Measurements from ENCODE around the gene MAPT. TPM values are rescaled to one million over a fixed set of nuclear protein-coding genes. Genes with fewer than 3 reads are reported as not detected.

Gene MAPT
- total and polyA plus RNA-seq, 2 of the 13 experiments (the other 11 are each of a cell fraction or from before 2014, with no cell fraction given): 2.1 to 2.8 TPM

DNA sequence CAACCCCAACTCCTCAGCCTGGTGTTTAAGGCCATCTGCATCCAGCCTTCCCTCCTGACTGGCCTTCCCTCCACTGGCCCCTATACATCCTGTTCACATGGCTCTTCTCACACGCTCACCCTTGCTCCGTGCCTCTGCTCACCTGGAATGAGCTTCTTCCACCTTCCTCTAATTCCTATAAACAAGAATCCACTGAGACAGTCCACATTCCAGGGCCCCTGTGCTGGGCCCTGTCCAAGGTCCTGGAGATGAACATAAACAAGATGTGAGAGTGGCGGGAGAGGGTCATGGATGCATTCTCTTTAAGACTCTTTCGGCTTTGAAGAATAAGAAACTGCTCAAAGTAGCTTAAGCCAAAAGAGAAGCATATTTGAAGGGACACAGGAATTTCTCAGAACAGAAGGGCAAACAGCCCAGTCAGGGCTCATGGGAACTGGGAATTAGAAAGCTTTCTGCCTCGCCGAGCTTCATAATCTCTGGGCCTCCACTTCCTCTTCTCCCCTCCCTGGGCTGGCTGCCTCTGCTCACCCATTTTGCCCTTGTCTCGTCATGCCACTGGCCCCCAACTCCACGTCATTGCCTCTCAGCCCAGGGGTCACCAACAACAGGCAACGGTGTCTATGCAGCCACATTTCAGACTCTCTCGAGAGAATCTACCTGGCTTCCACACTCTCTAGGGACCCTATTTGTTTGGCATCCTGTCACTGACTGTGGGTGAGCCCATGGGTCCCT lies 36.2 kb upstream of the MAPT start (continued):
- TF ChIP-seq, protein P1, sequence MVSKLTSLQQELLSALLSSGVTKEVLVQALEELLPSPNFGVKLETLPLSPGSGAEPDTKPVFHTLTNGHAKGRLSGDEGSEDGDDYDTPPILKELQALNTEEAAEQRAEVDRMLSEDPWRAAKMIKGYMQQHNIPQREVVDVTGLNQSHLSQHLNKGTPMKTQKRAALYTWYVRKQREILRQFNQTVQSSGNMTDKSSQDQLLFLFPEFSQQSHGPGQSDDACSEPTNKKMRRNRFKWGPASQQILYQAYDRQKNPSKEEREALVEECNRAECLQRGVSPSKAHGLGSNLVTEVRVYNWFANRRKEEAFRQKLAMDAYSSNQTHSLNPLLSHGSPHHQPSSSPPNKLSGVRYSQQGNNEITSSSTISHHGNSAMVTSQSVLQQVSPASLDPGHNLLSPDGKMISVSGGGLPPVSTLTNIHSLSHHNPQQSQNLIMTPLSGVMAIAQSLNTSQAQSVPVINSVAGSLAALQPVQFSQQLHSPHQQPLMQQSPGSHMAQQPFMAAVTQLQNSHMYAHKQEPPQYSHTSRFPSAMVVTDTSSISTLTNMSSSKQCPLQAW (CRISPR knock-in tag; IDR thresholded peaks at IDR 0.05): 0 out of 2 replicates have a peak, but pooled peaks have one; percentile 48
- TF ChIP-seq PHF20 (CRISPR knock-in tag; IDR thresholded peaks at IDR 0.05) (peak; percentile 30; the same call in 1 of the 2 replicates), NKX3-1 (CRISPR knock-in tag; IDR thresholded peaks at IDR 0.05) (peak; percentile 95), HDAC6 (IDR thresholded peaks at IDR 0.05; ENCODE audit: low read depth, low read length) (no peak), ZSCAN22 (CRISPR knock-in tag; IDR thresholded peaks at IDR 0.05) (no peak), ZNF317 (CRISPR knock-in tag; IDR thresholded peaks at IDR 0.05) (0 out of 2 replicates have a peak, but pooled peaks have one; percentile 44), SP4 (CRISPR knock-in tag; IDR thresholded peaks at IDR 0.05) (0 out of 2 replicates have a peak, but pooled peaks have one; percentile 44), NR2C2 (CRISPR knock-in tag; IDR thresholded peaks at IDR 0.05; ENCODE audit: borderline replicate concordance) (no peak), HOXA5 (CRISPR knock-in tag; IDR thresholded peaks at IDR 0.05) (peak; percentile 80; the same call in 1 of the 2 replicates), CBX1 (IDR thresholded peaks at IDR 0.05; ENCODE audit: low read depth) (no peak)
- TF ChIP-seq, protein P2, sequence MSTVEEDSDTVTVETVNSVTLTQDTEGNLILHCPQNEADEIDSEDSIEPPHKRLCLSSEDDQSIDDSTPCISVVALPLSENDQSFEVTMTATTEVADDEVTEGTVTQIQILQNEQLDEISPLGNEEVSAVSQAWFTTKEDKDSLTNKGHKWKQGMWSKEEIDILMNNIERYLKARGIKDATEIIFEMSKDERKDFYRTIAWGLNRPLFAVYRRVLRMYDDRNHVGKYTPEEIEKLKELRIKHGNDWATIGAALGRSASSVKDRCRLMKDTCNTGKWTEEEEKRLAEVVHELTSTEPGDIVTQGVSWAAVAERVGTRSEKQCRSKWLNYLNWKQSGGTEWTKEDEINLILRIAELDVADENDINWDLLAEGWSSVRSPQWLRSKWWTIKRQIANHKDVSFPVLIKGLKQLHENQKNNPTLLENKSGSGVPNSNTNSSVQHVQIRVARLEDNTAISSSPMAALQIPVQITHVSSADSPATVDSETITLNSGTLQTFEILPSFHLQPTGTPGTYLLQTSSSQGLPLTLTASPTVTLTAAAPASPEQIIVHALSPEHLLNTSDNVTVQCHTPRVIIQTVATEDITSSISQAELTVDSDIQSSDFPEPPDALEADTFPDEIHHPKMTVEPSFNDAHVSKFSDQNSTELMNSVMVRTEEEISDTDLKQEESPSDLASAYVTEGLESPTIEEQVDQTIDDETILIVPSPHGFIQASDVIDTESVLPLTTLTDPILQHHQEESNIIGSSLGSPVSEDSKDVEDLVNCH (CRISPR knock-in tag; IDR thresholded peaks at IDR 0.05): no peak
- TF ChIP-seq, protein P3, sequence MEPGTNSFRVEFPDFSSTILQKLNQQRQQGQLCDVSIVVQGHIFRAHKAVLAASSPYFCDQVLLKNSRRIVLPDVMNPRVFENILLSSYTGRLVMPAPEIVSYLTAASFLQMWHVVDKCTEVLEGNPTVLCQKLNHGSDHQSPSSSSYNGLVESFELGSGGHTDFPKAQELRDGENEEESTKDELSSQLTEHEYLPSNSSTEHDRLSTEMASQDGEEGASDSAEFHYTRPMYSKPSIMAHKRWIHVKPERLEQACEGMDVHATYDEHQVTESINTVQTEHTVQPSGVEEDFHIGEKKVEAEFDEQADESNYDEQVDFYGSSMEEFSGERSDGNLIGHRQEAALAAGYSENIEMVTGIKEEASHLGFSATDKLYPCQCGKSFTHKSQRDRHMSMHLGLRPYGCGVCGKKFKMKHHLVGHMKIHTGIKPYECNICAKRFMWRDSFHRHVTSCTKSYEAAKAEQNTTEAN (CRISPR knock-in tag; conservative IDR thresholded peaks at IDR 0.05): peak; percentile 86
- TF ChIP-seq, protein P4, sequence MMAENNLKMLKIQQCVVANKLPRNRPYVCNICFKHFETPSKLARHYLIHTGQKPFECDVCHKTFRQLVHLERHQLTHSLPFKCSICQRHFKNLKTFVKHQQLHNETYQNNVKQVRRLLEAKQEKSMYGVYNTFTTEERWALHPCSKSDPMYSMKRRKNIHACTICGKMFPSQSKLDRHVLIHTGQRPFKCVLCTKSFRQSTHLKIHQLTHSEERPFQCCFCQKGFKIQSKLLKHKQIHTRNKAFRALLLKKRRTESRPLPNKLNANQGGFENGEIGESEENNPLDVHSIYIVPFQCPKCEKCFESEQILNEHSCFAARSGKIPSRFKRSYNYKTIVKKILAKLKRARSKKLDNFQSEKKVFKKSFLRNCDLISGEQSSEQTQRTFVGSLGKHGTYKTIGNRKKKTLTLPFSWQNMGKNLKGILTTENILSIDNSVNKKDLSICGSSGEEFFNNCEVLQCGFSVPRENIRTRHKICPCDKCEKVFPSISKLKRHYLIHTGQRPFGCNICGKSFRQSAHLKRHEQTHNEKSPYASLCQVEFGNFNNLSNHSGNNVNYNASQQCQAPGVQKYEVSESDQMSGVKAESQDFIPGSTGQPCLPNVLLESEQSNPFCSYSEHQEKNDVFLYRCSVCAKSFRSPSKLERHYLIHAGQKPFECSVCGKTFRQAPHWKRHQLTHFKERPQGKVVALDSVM (CRISPR knock-in tag; IDR thresholded peaks at IDR 0.05): 0 out of 2 replicates have a peak, but pooled peaks have one; percentile 17
- TF ChIP-seq, protein P5, sequence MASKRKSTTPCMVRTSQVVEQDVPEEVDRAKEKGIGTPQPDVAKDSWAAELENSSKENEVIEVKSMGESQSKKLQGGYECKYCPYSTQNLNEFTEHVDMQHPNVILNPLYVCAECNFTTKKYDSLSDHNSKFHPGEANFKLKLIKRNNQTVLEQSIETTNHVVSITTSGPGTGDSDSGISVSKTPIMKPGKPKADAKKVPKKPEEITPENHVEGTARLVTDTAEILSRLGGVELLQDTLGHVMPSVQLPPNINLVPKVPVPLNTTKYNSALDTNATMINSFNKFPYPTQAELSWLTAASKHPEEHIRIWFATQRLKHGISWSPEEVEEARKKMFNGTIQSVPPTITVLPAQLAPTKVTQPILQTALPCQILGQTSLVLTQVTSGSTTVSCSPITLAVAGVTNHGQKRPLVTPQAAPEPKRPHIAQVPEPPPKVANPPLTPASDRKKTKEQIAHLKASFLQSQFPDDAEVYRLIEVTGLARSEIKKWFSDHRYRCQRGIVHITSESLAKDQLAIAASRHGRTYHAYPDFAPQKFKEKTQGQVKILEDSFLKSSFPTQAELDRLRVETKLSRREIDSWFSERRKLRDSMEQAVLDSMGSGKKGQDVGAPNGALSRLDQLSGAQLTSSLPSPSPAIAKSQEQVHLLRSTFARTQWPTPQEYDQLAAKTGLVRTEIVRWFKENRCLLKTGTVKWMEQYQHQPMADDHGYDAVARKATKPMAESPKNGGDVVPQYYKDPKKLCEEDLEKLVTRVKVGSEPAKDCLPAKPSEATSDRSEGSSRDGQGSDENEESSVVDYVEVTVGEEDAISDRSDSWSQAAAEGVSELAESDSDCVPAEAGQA (IDR thresholded peaks at IDR 0.05; ENCODE audit: low read depth): no peak
- TF ChIP-seq, protein P5 (CRISPR knock-in tag; IDR thresholded peaks at IDR 0.05; ENCODE audit: borderline replicate concordance): 0 out of 2 replicates have a peak, but pooled peaks have one; percentile 75

Data from HepG2 (cell line).